CD8-positive, alpha-beta memory T cell (primary cell): Measurements from ENCODE around the gene PBX2. TPM values are rescaled to one million over a fixed set of nuclear protein-coding genes. Genes with fewer than 3 reads are reported as not detected.
A peak's percentile ranks its signal among the peaks of the same experiment; 100 is the strongest.

Experiments
- CTCF ChIA-PET: fragments of 350-600 bp; sonication (Branson Sonifier 250); formaldehyde crosslinking; loops from one replicate; lab custom pipeline; 2021; ENCODE audit warnings: antibody characterized with exemption; lab: Charles Lee
- POLR2A ChIA-PET: fragments of 350-600 bp; sonication (Branson Sonifier 250); formaldehyde crosslinking; loops from one replicate; lab custom pipeline; 2021; ENCODE audit warnings: antibody characterized with exemption; lab: Charles Lee
- DNase-seq, 5 donors: peaks; one replicate each; pipeline versions ENCODE4 v3.0.0 to v3.0.0-alpha.2; 2020 to 2022; ENCODE audit warnings: mixed read lengths in 1 of 5
- H3K27ac ChIP-seq: one replicate; pipeline ENCODE4 v1.7.0; 2013; ENCODE audit warnings: low read depth, mild to moderate bottlenecking, low read length, moderate library complexity
- H3K27me3 ChIP-seq: 2 replicates; pipeline ENCODE4 v1.7.0; 2013; ENCODE audit warnings: low read length, mild to moderate bottlenecking; ENCODE audit not compliant: insufficient read depth, poor library complexity, severe bottlenecking
- H3K36me3 ChIP-seq: 2 replicates; pipeline ENCODE4 v1.7.0; 2013; ENCODE audit warnings: mild to moderate bottlenecking, low read length, moderate library complexity; ENCODE audit not compliant: insufficient read depth
- H3K4me1 ChIP-seq: 2 replicates; pipeline ENCODE4 v1.7.0; 2013; ENCODE audit warnings: mild to moderate bottlenecking, low read length, moderate library complexity; ENCODE audit not compliant: insufficient read depth
- H3K4me3 ChIP-seq: 2 replicates; pipeline ENCODE4 v1.7.0; 2013; ENCODE audit warnings: mild to moderate bottlenecking, low read length
- H3K9me3 ChIP-seq: 2 replicates; pipeline ENCODE4 v1.7.0; 2013; ENCODE audit warnings: mild to moderate bottlenecking, low read length
- H3K27ac Mint-ChIP-seq, 8 donors: one replicate each; pipeline ENCODE4 v1.8.0; 2020 to 2021; ENCODE audit warnings: mixed read lengths in 8 of 8, mild to moderate bottlenecking in 6 of 8, inconsistent platforms in 3 of 8, moderate library complexity in 3 of 8
- H3K27me3 Mint-ChIP-seq, 2 donors: one replicate each; pipeline ENCODE4 v1.8.0; 2020 to 2021; ENCODE audit warnings: mixed read lengths in 2 of 2, mild to moderate bottlenecking in 1 of 2, moderate library complexity in 1 of 2
- H3K36me3 Mint-ChIP-seq, 3 donors: one replicate each; pipeline ENCODE4 v1.8.0; 2020 to 2021; ENCODE audit warnings: mixed read lengths in 3 of 3, inconsistent platforms in 1 of 3, mild to moderate bottlenecking in 1 of 3
- H3K4me1 Mint-ChIP-seq, 3 donors: one replicate each; pipeline ENCODE4 v1.8.0; 2020 to 2021; ENCODE audit warnings: mixed read lengths in 3 of 3, inconsistent platforms in 1 of 3, mild to moderate bottlenecking in 1 of 3
- H3K4me3 Mint-ChIP-seq, 7 donors: one replicate each; pipeline ENCODE4 v1.8.0; 2020 to 2021; ENCODE audit warnings: mixed read lengths in 7 of 7, mild to moderate bottlenecking in 6 of 7, moderate library complexity in 4 of 7, inconsistent platforms in 2 of 7
- H3K9me3 Mint-ChIP-seq, 5 donors: one replicate each; pipeline ENCODE4 v1.8.0; 2020 to 2022; ENCODE audit warnings: mixed read lengths in 5 of 5, mild to moderate bottlenecking in 3 of 5, moderate library complexity in 2 of 5, inconsistent platforms in 1 of 5
- polyA plus RNA-seq: library from polyadenylated mRNA; unstranded; fragments of 300-500 nt; fragmentation: Illumina TruSeq; gene quantifications from one replicate; pipeline ENCODE4 v1.2.3, GENCODE V29; 2021
- total RNA-seq, 2 experiments: library from RNA; stranded (reverse); gene quantifications; one replicate each; pipeline ENCODE4 v1.2.3, GENCODE V29; 2021

Gene PBX2
- total and polyA plus RNA-seq, 3 experiments from 2014 or later = 2.2 to 69.4 (median 63.5) TPM

DNA sequence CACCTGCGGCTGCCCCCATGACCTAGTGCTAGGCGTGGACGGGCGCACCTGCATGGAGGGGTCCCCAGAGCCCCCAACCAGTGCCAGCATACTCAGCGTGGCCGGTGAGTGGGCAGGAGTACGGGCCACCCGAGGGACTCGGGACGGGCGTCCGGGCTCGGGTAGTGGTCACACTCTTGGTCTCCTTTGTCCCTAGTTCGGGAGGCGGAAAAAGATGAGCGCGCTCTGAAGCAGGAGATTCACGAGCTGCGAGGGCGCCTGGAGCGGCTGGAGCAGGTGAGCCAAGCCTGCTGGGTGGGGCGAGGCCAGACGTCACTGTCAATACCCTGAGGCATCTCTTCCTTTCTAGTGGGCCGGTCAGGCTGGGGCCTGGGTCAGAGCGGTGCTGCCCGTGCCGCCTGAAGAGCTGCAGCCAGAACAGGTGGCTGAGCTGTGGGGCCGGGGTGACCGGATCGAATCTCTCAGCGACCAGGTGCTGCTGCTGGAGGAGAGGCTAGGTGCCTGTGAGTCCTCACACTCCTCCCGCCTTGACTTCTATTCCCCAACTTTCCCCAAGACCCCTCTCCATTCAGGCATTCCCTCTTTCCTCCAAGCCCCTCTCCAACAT is 22.7 kb downstream of the PBX2 start:
- DNase-seq = no peak
- H3K36me3 ChIP-seq = peaks cover 16% of the 10 kb centered on the region
- CTCF ChIA-PET = interaction anchor here (1.6 kb wide), 1 partner anchor 28 kb away, joined by 4 read pairs; no protein-coding TSS in a partner anchor

DNA sequence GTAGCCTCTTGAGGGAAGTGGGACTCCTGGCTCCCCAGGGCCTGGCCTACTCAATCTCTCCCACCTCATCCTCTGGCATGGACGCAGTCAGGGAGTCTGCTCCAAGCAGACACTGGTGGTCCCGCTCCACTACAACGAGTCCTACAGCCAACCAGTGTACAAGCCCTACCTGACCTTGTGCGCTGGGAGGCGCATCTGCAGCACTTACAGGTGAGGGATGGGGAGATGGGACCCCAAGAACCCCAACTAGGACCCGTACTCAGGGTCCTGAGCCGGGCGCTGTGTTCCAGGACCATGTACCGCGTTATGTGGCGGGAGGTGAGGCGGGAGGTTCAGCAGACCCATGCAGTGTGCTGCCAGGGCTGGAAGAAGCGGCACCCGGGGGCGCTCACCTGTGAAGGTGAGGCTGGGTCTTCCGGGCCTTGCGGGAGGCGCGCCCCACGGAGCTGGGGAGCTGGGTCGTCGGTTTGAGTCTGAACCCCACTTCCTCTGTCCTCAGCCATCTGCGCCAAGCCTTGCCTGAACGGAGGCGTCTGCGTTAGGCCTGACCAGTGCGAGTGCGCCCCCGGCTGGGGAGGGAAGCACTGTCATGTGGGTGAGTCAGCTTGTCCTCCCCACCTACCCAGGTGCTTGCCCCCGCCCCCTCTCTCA is 23.5 kb downstream of the PBX2 start:
- Histone ChIP-seq H3K27me3 (no peaks in the 10 kb centered on the region), H3K4me1 (no peaks in the 10 kb centered on the region), H3K27ac (no peak overlapping the region), H3K9me3 (no peaks in the 10 kb centered on the region), H3K36me3 (peaks cover 16% of the 10 kb centered on the region), H3K4me3 (no peak overlapping the region)
- CTCF ChIA-PET = interaction anchor here (1.6 kb wide), 1 partner anchor 29 kb away, joined by 4 read pairs; no protein-coding TSS in a partner anchor
- Mint-ChIP-seq H3K27ac (peak overlapping the region in 2 of 8 donors; percentile 50 to 75), H3K4me3 (no peak overlapping the region), H3K36me3 (peaks cover 0 to 65% (median 14%) of the 10 kb centered on the region in 3 donors), H3K4me1 (peaks cover 4 to 5% (median 5%) of the 10 kb centered on the region in 3 donors), H3K9me3 (no peaks in the 10 kb centered on the region), H3K27me3 (no peaks in the 10 kb centered on the region)
- POLR2A ChIA-PET = interaction anchor here (0.5 to 0.7 kb wide), 2 partner anchors 29 to 457 kb away, joined by 3 to 5 read pairs; no protein-coding TSS in a partner anchor
- DNase-seq = no peak

More for the DNA sequence above, 22.7 kb downstream of the PBX2 start:
- H3K9me3 ChIP-seq = no peaks in the 10 kb centered on the region
- H3K27ac ChIP-seq = peak overlapping the region; percentile 62
- Mint-ChIP-seq H3K27me3 (no peaks in the 10 kb centered on the region), H3K9me3 (no peaks in the 10 kb centered on the region), H3K4me3 (no peak overlapping the region), H3K27ac (peak overlapping the region in 1 of 8 donors; percentile 64), H3K36me3 (peaks cover 0 to 67% (median 14%) of the 10 kb centered on the region in 3 donors), H3K4me1 (peaks cover 4 to 8% (median 5%) of the 10 kb centered on the region in 3 donors)
- H3K4me1 ChIP-seq = no peaks in the 10 kb centered on the region
- no peaks in the 10 kb centered on the region for H3K27me3 ChIP-seq
- no peak overlapping the region for H3K4me3 ChIP-seq
- POLR2A ChIA-PET = interaction anchor here (0.7 kb wide), 1 partner anchor 28 kb away, joined by 3 read pairs; no protein-coding TSS in a partner anchor

DNA sequence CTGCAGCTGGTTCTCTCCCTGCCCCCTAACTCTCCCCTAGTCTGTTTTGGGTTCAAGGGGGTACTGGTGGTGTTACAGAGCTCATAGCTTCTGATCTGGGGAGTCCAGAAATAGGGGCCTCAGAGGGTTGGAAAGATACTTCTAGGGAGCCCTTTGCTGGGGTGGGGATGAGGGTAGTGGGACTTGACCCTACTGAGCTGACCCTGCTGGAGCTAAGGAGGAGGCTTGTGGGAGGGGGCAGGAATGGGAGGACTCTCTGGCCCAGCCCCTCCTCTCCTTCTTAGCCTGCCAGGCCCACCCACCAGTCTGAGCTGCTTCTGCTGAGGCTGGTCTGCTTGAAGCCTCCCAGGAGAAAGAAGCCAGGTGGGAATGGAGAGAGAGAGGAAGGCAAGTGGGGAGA is 25.7 kb downstream of the PBX2 start, which contains the start of gene EGFL8:
Gene EGFL8 (plus strand): TSS at position 301 of the 400 bp plus-strand sequence. CDS start 1,571 bp downstream, outside the sequence.
- Mint-ChIP-seq H3K36me3 (peaks cover 0 to 45% (median 4%) of the 10 kb centered on the region in 3 donors), H3K27me3 (no peaks in the 10 kb centered on the region), H3K9me3 (no peaks in the 10 kb centered on the region), H3K4me3 (no peak within 1 kb of the TSS), H3K27ac (peak within 1 kb of the TSS in 2 of 8 donors; percentile 6 to 47), H3K4me1 (peaks cover 0 to 5% (median 2%) of the 10 kb centered on the region in 3 donors)
- ChIA-PET CTCF (interaction anchor here (1.8 kb wide), 1 partner anchor 45 kb away, joined by 4 read pairs; no protein-coding TSS in a partner anchor), POLR2A (interaction anchor here (0.6 kb wide), 1 partner anchor 283 kb away, joined by 4 read pairs; no protein-coding TSS in a partner anchor)
- Histone ChIP-seq H3K27me3 (no peaks in the 10 kb centered on the region), H3K4me3 (no peak within 1 kb of the TSS), H3K4me1 (no peaks in the 10 kb centered on the region), H3K27ac (no peak within 1 kb of the TSS), H3K36me3 (peaks cover 9% of the 10 kb centered on the region), H3K9me3 (no peaks in the 10 kb centered on the region)
- DNase-seq = no peak

DNA sequence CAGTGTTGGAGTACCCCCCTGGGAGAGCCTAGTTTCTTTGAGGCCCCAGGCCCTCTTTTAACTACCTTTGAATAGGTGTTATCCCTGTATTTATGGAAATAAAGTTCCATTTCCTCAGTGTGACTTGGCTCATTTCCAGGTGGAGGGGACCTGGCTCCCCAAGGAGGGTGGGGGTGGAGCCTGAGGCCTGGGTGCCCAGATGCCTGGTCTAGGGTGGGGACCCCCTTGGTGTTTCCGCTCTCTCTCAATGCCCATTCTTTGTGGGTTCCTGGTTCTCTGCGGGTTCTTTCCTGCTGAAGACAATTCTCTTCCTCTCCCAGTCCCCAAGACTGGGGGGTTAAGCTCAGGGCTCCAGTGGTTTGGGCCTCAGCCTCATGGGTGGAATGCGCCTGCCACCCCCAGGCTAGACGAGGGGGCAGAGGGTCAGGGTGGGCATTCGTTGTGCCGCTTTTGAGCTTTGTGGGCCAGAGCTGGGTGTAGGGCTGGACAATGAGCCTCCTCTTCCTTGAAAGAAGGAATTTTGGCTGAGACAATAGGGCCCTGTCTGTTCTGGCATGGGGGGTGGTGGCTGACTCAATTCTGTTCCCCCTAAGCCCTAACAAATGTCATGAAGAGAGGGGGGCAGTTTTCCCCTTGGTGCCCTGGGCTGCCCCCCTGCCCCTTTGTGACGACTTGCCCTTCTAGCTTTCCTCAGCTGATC is 26.3 kb downstream of the PBX2 start:
- no peak overlapping the region for H3K4me3 ChIP-seq
- CTCF ChIA-PET = interaction anchor here (1.8 kb wide), 1 partner anchor 45 kb away, joined by 4 read pairs; no protein-coding TSS in a partner anchor
- peaks cover 0 to 43% (median 4%) of the 10 kb centered on the region in 3 donors for H3K36me3 Mint-ChIP-seq

DNA sequence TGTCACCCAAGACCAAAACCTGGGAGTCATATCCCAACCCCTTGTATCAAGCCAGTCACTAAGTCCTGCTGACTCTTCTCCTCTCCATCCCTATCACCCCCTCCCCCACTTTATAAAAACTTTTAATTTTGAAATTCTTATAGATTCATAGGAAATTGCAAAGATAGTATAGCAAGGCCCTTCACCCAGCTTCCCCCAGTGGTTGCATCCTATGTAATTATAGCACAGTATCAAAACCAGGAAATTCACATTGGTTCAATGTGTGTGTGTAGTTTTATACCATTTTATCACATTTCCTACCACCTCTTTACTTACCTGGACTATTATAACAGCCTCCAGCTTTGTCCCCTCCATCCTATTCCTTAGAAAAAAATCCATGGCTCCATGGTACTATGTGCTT is 31.9 kb downstream of the PBX2 start:
- Histone ChIP-seq H3K27me3 (no peaks in the 10 kb centered on the region), H3K36me3 (peaks cover 19% of the 10 kb centered on the region), H3K9me3 (no peaks in the 10 kb centered on the region), H3K4me1 (peaks cover 16% of the 10 kb centered on the region), H3K27ac (no peak overlapping the region), H3K4me3 (no peak overlapping the region)
- peak overlapping the region in 1 of 7 donors; percentile 50 for H3K4me3 Mint-ChIP-seq
- H3K9me3 Mint-ChIP-seq = no peaks in the 10 kb centered on the region
- ChIA-PET CTCF (no interaction called here), POLR2A (no interaction called here)
- no peaks in the 10 kb centered on the region for H3K27me3 Mint-ChIP-seq
- no peak overlapping the region for H3K27ac Mint-ChIP-seq
- DNase-seq = no peak
- peaks cover 22 to 30% (median 24%) of the 10 kb centered on the region in 3 donors for H3K4me1 Mint-ChIP-seq
- peaks cover 7 to 35% (median 13%) of the 10 kb centered on the region in 3 donors for H3K36me3 Mint-ChIP-seq

More for the DNA sequence above, 26.3 kb downstream of the PBX2 start:
- Mint-ChIP-seq H3K4me3 (no peak overlapping the region), H3K27ac (no peak overlapping the region), H3K27me3 (no peaks in the 10 kb centered on the region), H3K4me1 (peaks cover 0 to 5% (median 2%) of the 10 kb centered on the region in 3 donors), H3K9me3 (no peaks in the 10 kb centered on the region)
- no peak overlapping the region for H3K27ac ChIP-seq
- H3K27me3 ChIP-seq = no peaks in the 10 kb centered on the region
- no peaks in the 10 kb centered on the region for H3K4me1 ChIP-seq
- no peaks in the 10 kb centered on the region for H3K9me3 ChIP-seq
- DNase-seq = no peak
- peaks cover 6% of the 10 kb centered on the region for H3K36me3 ChIP-seq
- POLR2A ChIA-PET = no interaction called here

DNA sequence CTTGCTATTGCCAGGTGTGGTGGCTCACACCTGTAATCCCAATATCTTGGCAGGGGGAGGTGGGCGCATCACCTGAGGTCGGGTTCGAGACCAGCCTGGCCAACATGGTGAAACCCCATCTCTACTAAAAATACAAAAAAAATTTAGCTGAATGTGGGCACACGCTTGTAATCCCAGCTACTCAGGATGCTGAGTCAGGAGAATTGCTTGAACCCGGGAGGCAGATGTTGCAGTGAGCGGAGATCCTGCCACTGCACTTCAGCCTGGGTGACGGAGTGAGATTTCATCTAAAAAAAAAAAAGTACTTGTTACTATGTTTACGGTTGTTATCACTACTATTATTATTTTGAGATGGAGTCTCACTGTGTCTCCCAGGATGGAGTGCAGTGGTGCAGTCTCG is 33.1 kb downstream of the PBX2 start:
- peaks cover 27% of the 10 kb centered on the region for H3K4me1 ChIP-seq
- CTCF ChIA-PET = no interaction called here
- Mint-ChIP-seq H3K27ac (peak overlapping the region in 1 of 8 donors; percentile 19), H3K36me3 (peaks cover 7 to 29% (median 13%) of the 10 kb centered on the region in 3 donors), H3K4me1 (peaks cover 28 to 41% (median 31%) of the 10 kb centered on the region in 3 donors), H3K9me3 (no peaks in the 10 kb centered on the region), H3K27me3 (peaks cover 0 to 1% of the 10 kb centered on the region in 2 donors), H3K4me3 (no peak overlapping the region)
- POLR2A ChIA-PET = no interaction called here
- DNase-seq = no peak
- H3K9me3 ChIP-seq = no peaks in the 10 kb centered on the region
- H3K27ac ChIP-seq = no peak overlapping the region
- H3K36me3 ChIP-seq = peaks cover 19% of the 10 kb centered on the region
- no peaks in the 10 kb centered on the region for H3K27me3 ChIP-seq
- no peak overlapping the region for H3K4me3 ChIP-seq

DNA sequence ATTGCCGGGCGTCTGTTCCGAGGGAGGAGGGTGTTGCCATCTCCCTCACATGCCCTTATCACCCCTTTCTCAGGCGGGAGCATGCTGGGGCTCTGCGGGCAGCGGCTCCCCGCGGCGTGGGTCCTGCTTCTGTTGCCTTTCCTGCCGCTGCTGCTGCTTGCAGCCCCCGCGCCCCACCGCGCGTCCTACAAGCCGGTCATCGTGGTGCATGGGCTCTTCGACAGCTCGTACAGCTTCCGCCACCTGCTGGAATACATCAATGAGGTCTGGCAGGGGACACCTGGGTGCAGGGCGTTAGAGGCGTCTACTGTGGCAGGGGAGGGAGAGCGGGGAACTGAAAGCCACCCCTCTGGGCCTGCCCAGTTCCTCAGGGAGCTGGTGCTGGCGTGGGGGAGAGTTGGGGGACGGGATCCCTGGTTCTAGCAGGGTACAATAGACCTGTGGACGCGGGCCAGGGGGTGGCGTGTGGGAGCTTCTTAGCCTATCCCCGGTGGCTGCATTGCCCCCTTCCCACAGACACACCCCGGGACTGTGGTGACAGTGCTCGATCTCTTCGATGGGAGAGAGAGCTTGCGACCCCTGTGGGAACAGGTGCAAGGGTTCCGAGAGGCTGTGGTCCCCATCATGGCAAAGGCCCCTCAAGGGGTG is 35.4 kb downstream of the PBX2 start:
- Mint-ChIP-seq H3K36me3 (peaks cover 7 to 29% (median 13%) of the 10 kb centered on the region in 3 donors), H3K27me3 (peaks cover 15% of the 10 kb centered on the region in 2 donors), H3K4me3 (peak overlapping the region; percentile 92 to 100 (median 98)), H3K4me1 (peaks cover 35 to 56% (median 43%) of the 10 kb centered on the region in 3 donors), H3K9me3 (no peaks in the 10 kb centered on the region), H3K27ac (peak overlapping the region; percentile 56 to 97 (median 95))
- Histone ChIP-seq H3K27ac (peak overlapping the region; percentile 82), H3K9me3 (no peaks in the 10 kb centered on the region), H3K27me3 (no peaks in the 10 kb centered on the region), H3K4me1 (peaks cover 27% of the 10 kb centered on the region), H3K4me3 (peak overlapping the region; percentile 93), H3K36me3 (peaks cover 19% of the 10 kb centered on the region)
- peak; percentile 52 to 78 (median 63) for DNase-seq
- ChIA-PET CTCF (interaction anchor here (0.9 to 1.3 kb wide), 7 partner anchors 16 to 40 kb away, joined by 3 to 6 read pairs (median 4); partner anchors contain the start of genes ATF6B and GPSM3), POLR2A (interaction anchor here (0.6 to 0.9 kb wide), 3 partner anchors 25 to 319 kb away, joined by 3 read pairs; partner anchors contain the start of gene FKBPL)
